ENCODE data around the gene PRIMA1.

PRIMA1 gene

GRCh38 chr14:93719256-93719655 lies 69.0 kb downstream of the PRIMA1 start:
- no peak for DNase-seq
- in situ Hi-C loops (cut with HindIII; ENCODE audit: low pct_ligation_motif_present, low pct_unique_long_range_greater_than_20kb, low sequenced_read_pairs) = no loop called here

DNA sequence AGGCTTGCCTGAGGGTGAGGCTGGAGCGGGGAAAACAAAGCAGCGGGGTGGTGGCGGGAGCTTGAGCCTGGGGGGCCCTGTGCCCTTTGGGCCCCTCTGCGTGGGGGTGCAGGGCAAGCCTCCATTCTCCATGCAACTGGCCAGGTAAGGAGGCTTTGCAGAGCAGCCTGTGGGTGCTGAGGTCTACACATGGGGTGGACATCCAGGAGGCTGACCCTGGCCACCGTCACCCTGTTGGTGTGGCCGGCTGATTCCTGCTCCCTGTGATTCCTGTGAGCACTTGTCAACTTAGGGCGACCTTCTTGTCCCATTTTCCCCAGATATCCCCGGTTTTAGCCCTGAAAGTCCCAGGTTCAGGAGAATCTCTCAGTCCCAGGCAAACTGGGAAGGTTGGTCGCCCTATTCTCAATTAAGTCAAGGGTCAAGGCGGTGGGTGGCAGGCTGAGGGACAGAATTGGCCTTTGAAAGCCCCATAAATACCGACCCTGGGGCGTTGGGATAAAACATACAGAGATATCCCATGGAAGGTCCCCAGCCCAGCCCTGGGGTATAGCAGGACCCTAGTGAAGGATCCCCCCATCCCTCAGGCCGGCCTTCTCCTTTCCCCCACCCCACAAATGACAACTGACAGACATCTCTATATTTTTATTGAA lies 70.5 kb downstream of the PRIMA1 start:
- in situ Hi-C loops (cut with HindIII; ENCODE audit: low pct_ligation_motif_present, low pct_unique_long_range_greater_than_20kb, low sequenced_read_pairs) = no loop called here
- DNase-seq = no peak

DNA sequence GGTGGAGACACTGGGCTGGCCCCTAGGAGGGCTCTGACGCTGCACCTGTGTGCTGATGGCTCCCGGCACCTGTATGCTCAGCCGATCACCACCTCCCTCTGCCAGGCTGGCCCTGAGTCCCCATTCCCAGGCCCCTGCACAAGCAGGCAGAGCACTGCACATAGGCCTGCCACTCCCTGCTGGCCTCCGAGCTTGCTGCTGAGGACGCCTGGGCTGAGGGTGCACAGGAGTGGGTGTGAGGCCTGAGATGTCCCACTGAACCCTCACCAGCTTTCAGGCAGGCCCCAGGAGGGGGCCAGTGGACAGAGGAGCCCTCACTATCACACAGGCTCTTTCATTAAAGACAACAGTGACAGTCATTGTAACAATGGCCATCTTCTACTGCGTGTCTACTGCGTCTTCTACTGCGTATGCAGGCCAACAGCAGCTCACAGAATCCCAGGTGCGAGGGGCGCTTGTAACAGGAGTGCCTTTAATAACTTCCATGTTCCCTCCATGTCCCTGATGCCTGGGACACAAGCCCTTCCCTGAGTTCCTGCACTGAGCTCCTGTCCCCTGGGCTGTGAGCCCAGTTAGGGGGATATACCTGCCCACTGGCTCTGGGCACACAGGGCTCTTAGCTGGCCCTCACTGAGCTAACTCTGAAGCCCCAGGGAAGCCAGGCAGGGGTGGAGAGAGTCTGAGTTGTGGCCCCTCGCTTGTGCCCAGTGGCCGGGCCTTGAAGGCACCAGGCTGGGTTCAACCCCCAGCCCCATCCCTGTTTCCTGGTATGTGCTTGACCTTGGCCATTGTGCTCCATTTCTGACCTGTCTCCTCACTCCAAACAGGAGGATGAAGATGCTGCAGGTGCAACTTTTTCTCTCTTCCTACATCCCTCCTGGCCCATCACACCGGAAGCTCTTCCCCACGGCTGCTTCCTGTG lies 71.3 kb downstream of the PRIMA1 start:
- DNase-seq = no peak
- in situ Hi-C loops (cut with HindIII; ENCODE audit: low pct_ligation_motif_present, low pct_unique_long_range_greater_than_20kb, low sequenced_read_pairs) = no loop called here

- no peak for DNase-seq
- in situ Hi-C loops (cut with HindIII; ENCODE audit: low pct_ligation_motif_present, low pct_unique_long_range_greater_than_20kb, low sequenced_read_pairs) = no loop called here
Observed at GRCh38 chr14:93716002-93716745, 72.1 kb downstream of the PRIMA1 start.

GRCh38 chr14:93715279-93715927 lies 72.9 kb downstream of the PRIMA1 start:
- in situ Hi-C loops (cut with HindIII; ENCODE audit: low pct_ligation_motif_present, low pct_unique_long_range_greater_than_20kb, low sequenced_read_pairs) = no loop called here
- DNase-seq = no peak

DNA sequence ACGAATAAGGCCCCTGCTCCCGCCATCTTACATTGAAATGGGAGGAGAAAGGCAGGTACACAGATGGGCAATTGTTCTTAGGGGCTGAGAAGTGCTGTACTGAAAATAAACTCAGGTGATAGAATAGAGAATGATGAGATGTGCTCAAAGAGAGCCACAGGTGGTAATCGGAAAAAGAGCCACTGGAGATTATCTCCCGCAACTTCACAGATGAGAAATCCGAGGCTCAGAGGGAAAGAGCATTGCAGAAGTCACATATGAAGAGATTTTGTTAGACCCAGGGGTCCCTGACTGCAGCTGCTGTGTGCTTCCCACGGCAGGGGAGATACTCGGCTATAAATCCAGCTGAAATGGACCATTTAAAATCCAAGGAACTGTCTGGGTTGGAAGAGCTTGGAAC lies 73.7 kb downstream of the PRIMA1 start:
- DNase-seq = no peak
- in situ Hi-C loops (cut with HindIII; ENCODE audit: low pct_ligation_motif_present, low pct_unique_long_range_greater_than_20kb, low sequenced_read_pairs) = no loop called here

GRCh38 chr14:93713726-93714405 lies 74.4 kb downstream of the PRIMA1 start:
- in situ Hi-C loops (cut with HindIII; ENCODE audit: low pct_ligation_motif_present, low pct_unique_long_range_greater_than_20kb, low sequenced_read_pairs) = no loop called here

DNA sequence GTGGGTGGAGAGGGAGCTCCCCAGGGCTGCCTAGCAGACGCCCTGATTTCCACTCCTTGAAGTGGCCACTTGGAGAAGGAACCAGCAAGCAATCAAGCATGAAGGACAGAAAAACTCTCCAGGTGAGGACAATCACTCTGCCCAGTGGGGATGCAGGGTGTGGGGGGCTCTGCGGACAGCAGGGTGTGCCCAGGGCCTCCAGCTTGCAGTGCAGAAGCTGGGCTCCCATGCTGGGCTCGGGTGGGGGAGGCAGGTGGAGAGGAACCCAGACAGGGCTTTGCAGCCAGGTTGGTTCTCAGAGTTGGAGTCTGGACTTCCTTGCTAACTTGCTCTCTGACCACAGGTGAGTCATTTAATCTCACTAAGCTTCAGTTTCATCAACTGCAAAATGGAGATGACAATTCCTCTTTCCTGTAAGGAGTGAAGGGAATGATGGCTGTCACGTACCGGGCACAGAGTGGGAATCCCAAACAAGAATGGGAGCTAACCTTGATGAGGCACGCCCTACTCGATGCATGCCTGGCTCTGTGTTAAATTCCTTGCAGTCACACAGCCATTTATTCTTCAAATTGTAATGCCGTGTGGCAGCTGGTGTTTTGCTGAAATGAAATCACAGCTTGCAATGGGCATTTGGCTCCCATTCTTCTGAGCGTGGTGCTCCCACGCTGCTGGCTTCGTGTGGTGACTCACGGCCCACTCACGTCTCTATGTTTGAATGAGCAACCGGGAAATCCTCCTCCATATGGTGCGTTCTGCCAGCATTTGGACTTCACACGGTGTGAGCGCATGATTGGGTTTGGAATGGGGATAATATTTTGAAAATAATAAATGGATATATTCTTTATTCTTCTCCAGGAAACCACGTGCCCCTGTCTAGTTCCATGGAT lies 75.2 kb downstream of the PRIMA1 start:
- in situ Hi-C loops (cut with HindIII; ENCODE audit: low pct_ligation_motif_present, low pct_unique_long_range_greater_than_20kb, low sequenced_read_pairs) = no loop called here
- DNase-seq = no peak

More at GRCh38 chr14:93713726-93714405, 74.4 kb downstream of the PRIMA1 start:
- no peak for DNase-seq

GRCh38 chr14:93712079-93712837 lies 76.0 kb downstream of the PRIMA1 start:
- DNase-seq = no peak
- in situ Hi-C loops (cut with HindIII; ENCODE audit: low pct_ligation_motif_present, low pct_unique_long_range_greater_than_20kb, low sequenced_read_pairs) = no loop called here

DNA sequence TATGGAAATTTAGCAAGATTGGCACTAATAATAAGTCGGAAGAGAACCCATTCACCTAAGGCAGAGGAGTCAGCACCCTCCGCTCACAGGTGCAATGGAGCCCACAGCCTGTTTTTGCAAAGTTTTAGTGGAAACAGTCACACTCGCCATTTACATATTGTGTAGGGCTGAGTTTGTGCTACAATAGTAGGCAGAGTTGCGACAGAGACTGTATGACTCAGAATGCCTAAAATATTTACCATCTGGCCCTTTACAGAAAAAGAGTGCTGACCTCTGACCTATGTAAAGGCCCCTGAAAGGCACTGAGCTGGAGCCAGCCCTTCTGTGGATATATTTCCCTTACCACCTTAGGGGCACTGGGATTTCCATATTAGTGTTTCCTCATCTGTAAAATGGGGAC lies 79.0 kb downstream of the PRIMA1 start:
- DNase-seq = no peak
- in situ Hi-C loops (cut with HindIII; ENCODE audit: low pct_ligation_motif_present, low pct_unique_long_range_greater_than_20kb, low sequenced_read_pairs) = no loop called here

DNA sequence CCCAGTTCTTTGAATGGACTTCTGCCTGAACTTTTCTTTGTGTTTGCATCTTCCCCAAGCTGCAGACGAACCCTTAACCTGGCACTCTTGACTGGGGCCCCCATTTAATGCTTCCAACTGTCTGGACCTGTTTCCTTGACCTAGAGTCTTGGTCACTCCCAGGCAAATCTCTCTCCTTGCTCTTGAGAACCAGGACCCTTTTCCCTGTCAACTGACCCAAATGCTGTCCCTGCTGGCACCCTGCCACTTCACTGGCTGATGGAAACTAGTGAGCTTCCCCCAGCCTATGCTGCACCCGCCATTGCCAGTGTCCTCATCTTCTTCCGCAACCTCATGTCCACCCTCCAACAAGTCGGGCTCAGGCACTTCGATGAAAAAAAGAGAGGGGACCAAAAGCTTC lies 79.5 kb downstream of the PRIMA1 start:
- in situ Hi-C loops (cut with HindIII; ENCODE audit: low pct_ligation_motif_present, low pct_unique_long_range_greater_than_20kb, low sequenced_read_pairs) = no loop called here

GRCh38 chr14:93708311-93708734 lies 80.0 kb downstream of the PRIMA1 start:
- in situ Hi-C loops (cut with HindIII; ENCODE audit: low pct_ligation_motif_present, low pct_unique_long_range_greater_than_20kb, low sequenced_read_pairs) = no loop called here
- no peak for DNase-seq

More for the DNA sequence above, 79.5 kb downstream of the PRIMA1 start:
- DNase-seq = no peak

GRCh38 chr14:93707475-93707874 lies 80.8 kb downstream of the PRIMA1 start:
- DNase-seq = no peak
- in situ Hi-C loops (cut with HindIII; ENCODE audit: low pct_ligation_motif_present, low pct_unique_long_range_greater_than_20kb, low sequenced_read_pairs) = no loop called here

DNA sequence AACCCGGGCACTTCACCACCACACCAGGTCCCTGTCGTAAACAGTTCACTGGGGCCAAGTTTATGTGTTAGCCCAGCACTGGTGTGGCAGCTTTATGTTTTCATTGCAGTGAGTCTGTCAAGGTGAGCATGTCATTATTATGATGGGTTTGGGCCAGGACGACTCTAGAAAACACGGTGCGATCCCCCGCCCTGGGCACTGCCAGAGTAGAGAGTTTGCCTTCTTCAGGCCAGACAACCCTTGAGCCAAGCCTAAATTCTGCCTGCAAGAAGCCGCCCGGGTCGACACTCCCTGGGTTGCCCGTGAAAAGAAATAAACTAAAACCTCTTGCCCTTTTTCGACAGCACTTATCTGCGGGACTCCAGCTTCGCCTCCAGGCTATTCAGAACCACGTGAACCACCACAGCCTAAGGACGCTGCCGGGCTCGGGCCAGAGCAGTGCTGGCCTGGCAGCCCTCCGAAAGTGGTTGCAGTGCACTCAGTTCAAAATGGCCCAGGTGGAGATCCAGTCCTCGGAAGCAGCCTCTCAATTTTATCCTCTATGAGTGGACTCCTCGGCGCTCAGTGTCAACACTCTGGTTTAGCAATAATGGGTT lies 81.8 kb downstream of the PRIMA1 start:
- no peak for DNase-seq
- in situ Hi-C loops (cut with HindIII; ENCODE audit: low pct_ligation_motif_present, low pct_unique_long_range_greater_than_20kb, low sequenced_read_pairs) = no loop called here

GRCh38 chr14:93705513-93706156 lies 82.7 kb downstream of the PRIMA1 start:
- DNase-seq = no peak
- in situ Hi-C loops (cut with HindIII; ENCODE audit: low pct_ligation_motif_present, low pct_unique_long_range_greater_than_20kb, low sequenced_read_pairs) = no loop called here

DNA sequence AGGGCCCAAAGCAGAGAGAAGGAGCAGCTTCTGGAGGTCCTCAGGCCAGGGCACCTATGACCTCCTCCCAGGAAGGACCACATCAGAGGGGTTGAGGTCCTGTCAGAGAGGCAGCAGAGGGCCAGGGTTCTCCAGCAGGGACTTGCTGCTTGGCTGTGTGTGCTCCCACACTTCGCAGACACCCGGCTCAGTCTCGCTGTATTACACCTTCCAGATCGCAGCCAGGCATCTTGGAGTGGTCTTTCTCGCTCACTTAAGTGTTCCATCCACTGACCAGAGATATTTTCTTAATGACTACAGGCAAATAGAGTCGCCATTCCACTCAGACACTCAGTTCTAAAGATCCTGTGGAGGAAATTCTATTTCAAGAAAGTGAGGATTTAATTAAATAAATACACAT lies 84.3 kb downstream of the PRIMA1 start:
- in situ Hi-C loops (cut with HindIII; ENCODE audit: low pct_ligation_motif_present, low pct_unique_long_range_greater_than_20kb, low sequenced_read_pairs) = no loop called here

More for the DNA sequence above, 84.3 kb downstream of the PRIMA1 start:
- no peak for DNase-seq
